ENCODE data around the gene FKBP4. TPM values are rescaled to one million over a fixed set of nuclear protein-coding genes. Genes with fewer than 3 reads are reported as not detected.

FKBP4 gene
- total and polyA plus RNA-seq, 2 of the 8 experiments (the other 6 are each of a cell fraction or from before 2014, with no cell fraction given) = 72.6 to 243 TPM

DNA sequence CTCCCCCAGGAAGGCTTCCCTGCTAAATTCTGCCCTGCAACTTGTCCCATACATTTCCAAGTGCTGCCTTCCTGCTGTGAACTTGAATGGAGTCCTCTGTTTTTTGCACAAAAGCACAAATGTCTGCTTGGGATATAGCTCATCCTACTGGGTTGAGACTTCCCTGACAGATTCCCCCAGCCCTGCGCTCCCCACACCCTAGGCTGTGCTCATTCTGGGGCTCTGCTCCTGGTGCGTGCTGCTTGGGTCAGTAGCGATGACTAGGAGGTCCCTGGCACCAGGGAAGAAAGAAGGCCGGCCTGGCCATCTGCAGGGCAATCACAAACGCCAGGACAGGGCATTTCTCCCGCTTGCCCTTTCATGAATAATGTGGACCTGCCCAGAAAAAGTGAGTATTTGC lies 29.2 kb upstream of the FKBP4 start:
- Histone ChIP-seq H3K36me3 (ENCODE audit: control insufficient read depth in 2 of 4, insufficient read depth in 4 of 4, low read length in 3 of 4) (no peaks in the 10 kb centered on the region), H2BK5ac (ENCODE audit: low read depth, low read length) (no peak overlapping the region), H2AK5ac (ENCODE audit: low read depth, low read length) (no peak overlapping the region), H4K91ac (replicated peaks; ENCODE audit: insufficient read length, low read length) (no peak overlapping the region), H2BK120ac (replicated peaks; ENCODE audit: low read depth, low read length) (no peak overlapping the region), H4K5ac (ENCODE audit: insufficient read length, low read depth, low read length) (no peak overlapping the region), H3K27ac (ENCODE audit: low read depth, low read length) (no peak overlapping the region), H4K8ac (ENCODE audit: extremely low read depth, insufficient read depth, low read length) (no peak overlapping the region), H2BK15ac (ENCODE audit: low read length) (no peak overlapping the region), H4K20me1 (replicated peaks in 1 of 2; ENCODE audit: control insufficient read depth in 1 of 2, insufficient read depth in 2 of 2, low read length in 2 of 2) (peaks cover 0 to 3% of the 10 kb centered on the region in 2 experiments), H3K4me1 (replicated peaks in 1 of 4; ENCODE audit: control insufficient read depth in 3 of 4, insufficient read depth in 4 of 4, low read length in 3 of 4) (no peaks in the 10 kb centered on the region; a peak in 1 of 7 replicates), H2BK12ac (ENCODE audit: low read depth, low read length) (no peak overlapping the region), H3K14ac (ENCODE audit: insufficient read length) (no peak overlapping the region), H3K4ac (replicated peaks; ENCODE audit: insufficient read length, low read depth, low read length) (no peak overlapping the region), H2BK20ac (ENCODE audit: low read length) (0 out of 2 replicates have a peak overlapping the region, but pooled peaks have one; percentile 35), H3K4me3 (ENCODE audit: extremely low read depth in 1 of 4, insufficient read depth in 2 of 4, low read depth in 3 of 4, low read length in 4 of 4) (no peak overlapping the region), H3K23me2 (ENCODE audit: low read depth, low read length) (no peaks in the 10 kb centered on the region), H3K4me2 (ENCODE audit: insufficient read depth in 1 of 2, low read depth in 2 of 2, low read length in 2 of 2) (no peak overlapping the region), H3K9me3 (ENCODE audit: insufficient read depth in 2 of 2, low read depth in 1 of 2, low read length in 1 of 2) (no peaks in the 10 kb centered on the region), H3K56ac (replicated peaks; ENCODE audit: insufficient read length, low read depth, low read length) (no peak overlapping the region), H3K9ac (replicated peaks in 1 of 4; ENCODE audit: extremely low read depth in 1 of 4, low read depth in 3 of 4, low read length in 3 of 4) (no peak overlapping the region), H3K79me1 (ENCODE audit: low read depth, low read length) (no peaks in the 10 kb centered on the region), H3K27me3 (replicated peaks in 1 of 4; ENCODE audit: control insufficient read depth in 3 of 4, extremely low read depth in 1 of 4, insufficient read depth in 3 of 4, low read length in 3 of 4) (peaks cover 0 to 1% (median 0%) of the 10 kb centered on the region in 4 experiments; a peak in 1 of 7 replicates), H3K18ac (ENCODE audit: extremely low read depth, low read length) (no peak overlapping the region; the same call in 1 of the 2 replicates), H3K79me2 (ENCODE audit: control insufficient read depth in 1 of 2, insufficient read depth in 2 of 2, low read length in 2 of 2) (no peaks in the 10 kb centered on the region), H3K23ac (ENCODE audit: insufficient read length) (no peak overlapping the region), H2AFZ (ENCODE audit: low read length) (no peak overlapping the region)
- FAIRE-seq = no peak
- no peak for DNase-seq (ENCODE audit: low read depth in 1 of 2, low spot score in 2 of 2)
- CTCF ChIA-PET (ENCODE audit: partially characterized antibody) = interaction anchor here (1.6 to 2.7 kb wide), 2 partner anchors 19 to 75 kb away, joined by 5 to 19 read pairs; no protein-coding TSS in a partner anchor
- POLR2A ChIA-PET (ENCODE audit: partially characterized antibody) = interaction anchor here (1.1 to 1.2 kb wide), 2 partner anchors 14 kb away, joined by 4 to 5 read pairs; no protein-coding TSS in a partner anchor
- 79% methylated on average over 6 of the region's 6 CpGs; no CpG with 5 or more reads in 1 of the 2 experiments for WGBS, 2 experiments (ENCODE audit: extremely low coverage in 1 of 2, insufficient coverage in 1 of 2, insufficient read length in 1 of 2, insufficient replicate concordance in 2 of 2, low coverage in 1 of 2, low lambda C conversion rate in 2 of 2, missing lambda C conversion rate in 1 of 2)
- no peak for TF ChIP-seq NRF1 (IDR thresholded peaks at IDR 0.05; ENCODE audit: low read depth, low read length)
- TF ChIP-seq RAD21 (IDR thresholded peaks at IDR 0.05 in 1 of 2, conservative IDR thresholded peaks at IDR 0.05 in 1 of 2; ENCODE audit: low read depth in 2 of 2, low read length in 2 of 2) = no peak
- no peak for TF ChIP-seq SP4 (IDR thresholded peaks at IDR 0.05; ENCODE audit: low read length)
- TF ChIP-seq, protein P1, sequence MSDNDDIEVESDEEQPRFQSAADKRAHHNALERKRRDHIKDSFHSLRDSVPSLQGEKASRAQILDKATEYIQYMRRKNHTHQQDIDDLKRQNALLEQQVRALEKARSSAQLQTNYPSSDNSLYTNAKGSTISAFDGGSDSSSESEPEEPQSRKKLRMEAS (IDR thresholded peaks at IDR 0.05) = no peak
- no peak for TF ChIP-seq PHF8 (conservative IDR thresholded peaks at IDR 0.05; ENCODE audit: low read depth, low read length)
- no peak for TF ChIP-seq SIX5 (IDR thresholded peaks at IDR 0.05; ENCODE audit: low read depth, low read length)
- no peak for TF ChIP-seq JUND (IDR thresholded peaks at IDR 0.05; ENCODE audit: low read length)
- TF ChIP-seq FOSL1 (IDR thresholded peaks at IDR 0.05; ENCODE audit: insufficient read depth, low read depth, low read length) = no peak
- TF ChIP-seq ZNF274 (IDR thresholded peaks at IDR 0.05; ENCODE audit: borderline replicate concordance, extremely low read depth, low read length) = no peak
- TF ChIP-seq EZH2 (IDR thresholded peaks at IDR 0.05; ENCODE audit: low read depth, low read length, severe bottlenecking) = no peak
- no peak for TF ChIP-seq CBX5 (IDR thresholded peaks at IDR 0.05; ENCODE audit: low read depth, low read length)
- TF ChIP-seq MAFK (IDR thresholded peaks at IDR 0.05; ENCODE audit: low read depth, low read length) = no peak
